GM23248 (cell line): ENCODE results near the gene CYS1.

Source experiments
- EZH2 ChIP-seq: fragments of 200-600 bp; sonication (generic); IDR thresholded peaks from 2 replicates; pipeline ENCODE4 v1.6.1; 2018; ENCODE audit warnings: antibody characterized with exemption, mild to moderate bottlenecking; ENCODE audit not compliant: insufficient read depth, poor library complexity, severe bottlenecking
- EZH2phosphoT487 ChIP-seq: fragments of 200-600 bp; sonication (generic); IDR thresholded peaks from 2 replicates; pipeline ENCODE4 v1.6.1; 2018; ENCODE audit warnings: antibody characterized with exemption, moderate library complexity, mild to moderate bottlenecking, low read depth; ENCODE audit not compliant: insufficient read depth

GRCh38 chr2:10019174-10019573, 61.0 kb downstream of the CYS1 start:
- no peak for TF ChIP-seq EZH2
- no peak for TF ChIP-seq EZH2phosphoT487
